ENCODE results near the gene OR5K2. TPM values are rescaled to one million over a fixed set of nuclear protein-coding genes. Genes with fewer than 3 reads are reported as not detected.
A peak's percentile ranks its signal among the peaks of the same experiment; 100 is the strongest.

Gene OR5K2
- total RNA-seq, 6 experiments from 2014 or later: not detected

DNA sequence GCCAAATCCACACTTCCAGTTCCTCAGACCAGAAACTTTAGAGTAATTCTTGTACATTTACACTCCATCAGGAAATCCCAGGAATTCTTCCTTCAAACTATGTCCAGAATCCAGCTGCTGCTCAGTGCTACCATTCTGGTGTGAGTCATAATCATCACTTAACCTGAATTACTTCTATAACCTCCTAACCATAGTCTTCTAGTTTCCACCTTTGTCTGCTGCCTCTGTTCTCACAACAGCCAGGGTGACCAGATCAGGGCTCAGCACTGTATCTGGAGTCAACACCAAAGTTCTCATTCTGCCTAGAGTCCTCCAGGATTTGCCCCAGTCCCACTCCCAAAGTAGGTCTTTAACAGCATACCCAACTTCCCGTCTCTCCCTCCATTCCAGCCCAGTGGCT, 21.9 kb downstream of the OR5K2 start:
- Mint-ChIP-seq H3K4me3 (no peak overlapping the region), H3K27me3 (ENCODE audit: insufficient read depth) (peaks cover 1% of the 10 kb centered on the region; the same call in 1 of the 2 replicates), H3K9me3 (no peaks in the 10 kb centered on the region), H3K27ac (no peak overlapping the region), H3K36me3 (ENCODE audit: low read depth) (peaks cover 18% of the 10 kb centered on the region; the same call in 1 of the 2 replicates), H3K4me1 (ENCODE audit: low read depth) (peaks cover 31% of the 10 kb centered on the region)
- TF ChIP-seq CTCF (IDR thresholded peaks at IDR 0.05): no peak
- no peak for DNase-seq

- H3K36me3 Mint-ChIP-seq (ENCODE audit: low read depth): peaks cover 8% of the 10 kb centered on the region; the same call in 1 of the 2 replicates
- no peak for TF ChIP-seq CTCF (IDR thresholded peaks at IDR 0.05)
- H3K9me3 Mint-ChIP-seq: no peaks in the 10 kb centered on the region
- peak overlapping the region; percentile 90 for H3K4me3 Mint-ChIP-seq
- H3K27ac Mint-ChIP-seq: peak overlapping the region; percentile 99
- peak; percentile 57 for DNase-seq
- peaks cover 31% of the 10 kb centered on the region for H3K4me1 Mint-ChIP-seq (ENCODE audit: low read depth)
- H3K27me3 Mint-ChIP-seq (ENCODE audit: insufficient read depth): no peaks in the 10 kb centered on the region; the same call in 1 of the 2 replicates
Measured at GRCh38 chr3:98521897-98522543, 24.5 kb downstream of the OR5K2 start.

GRCh38 chr3:98522544-98523281, 25.2 kb downstream of the OR5K2 start, which contains the start of gene CLDND1:
CLDND1 (minus strand) TSS chr3:98522902; CDS start chr3:98521424, 1,478 bp downstream.
- H3K4me1 Mint-ChIP-seq (ENCODE audit: low read depth): peaks cover 31% of the 10 kb centered on the region
- no peaks in the 10 kb centered on the region for H3K9me3 Mint-ChIP-seq
- H3K27me3 Mint-ChIP-seq (ENCODE audit: insufficient read depth): no peaks in the 10 kb centered on the region; the same call in 1 of the 2 replicates
- DNase-seq: peak; percentile 92
- peaks cover 8% of the 10 kb centered on the region; the same call in 1 of the 2 replicates for H3K36me3 Mint-ChIP-seq (ENCODE audit: low read depth)
- TF ChIP-seq CTCF (IDR thresholded peaks at IDR 0.05): no peak
- H3K4me3 Mint-ChIP-seq: peak within 1 kb of the TSS; percentile 90
- H3K27ac Mint-ChIP-seq: peak within 1 kb of the TSS; percentile 99

GRCh38 chr3:98525494-98525893, 28.0 kb downstream of the OR5K2 start:
- no peak for DNase-seq
- no peaks in the 10 kb centered on the region for H3K9me3 Mint-ChIP-seq
- H3K27ac Mint-ChIP-seq: no peak overlapping the region
- peaks cover 16% of the 10 kb centered on the region for H3K4me1 Mint-ChIP-seq (ENCODE audit: low read depth)
- no peak for TF ChIP-seq CTCF (IDR thresholded peaks at IDR 0.05)
- H3K36me3 Mint-ChIP-seq (ENCODE audit: low read depth): peaks cover 8% of the 10 kb centered on the region; the same call in 1 of the 2 replicates
- no peak overlapping the region for H3K4me3 Mint-ChIP-seq
- H3K27me3 Mint-ChIP-seq (ENCODE audit: insufficient read depth): no peaks in the 10 kb centered on the region; the same call in 1 of the 2 replicates

GRCh38 chr3:98528474-98529346, 31.2 kb downstream of the OR5K2 start:
- no peak for TF ChIP-seq CTCF (IDR thresholded peaks at IDR 0.05)
- H3K9me3 Mint-ChIP-seq: no peaks in the 10 kb centered on the region
- H3K27ac Mint-ChIP-seq: no peak overlapping the region
- H3K4me1 Mint-ChIP-seq (ENCODE audit: low read depth): no peaks in the 10 kb centered on the region
- no peak for DNase-seq
- H3K36me3 Mint-ChIP-seq (ENCODE audit: low read depth): no peaks in the 10 kb centered on the region
- no peak overlapping the region for H3K4me3 Mint-ChIP-seq
- peaks cover 16% of the 10 kb centered on the region for H3K27me3 Mint-ChIP-seq (ENCODE audit: insufficient read depth)
